ENCODE data around the gene OR8D4.
"Not testable (repeated sequence)": the region's sequence is repeated elsewhere in the genome, so short reads cannot be mapped to it uniquely, and the experiment has no call there.

Gene OR8D4

GRCh38 chr11:123901867-123902266, at the start of gene OR8D4:
TSS of gene OR8D4 (plus strand) at chr11:123902167. CDS start at chr11:123906432, 4,265 bp downstream.
- DNase-seq (ENCODE audit: low read depth): no peak

- DNase-seq (ENCODE audit: low read depth): no peak
Measured at GRCh38 chr11:123852321-123852720, 49.6 kb upstream of the OR8D4 start.

GRCh38 chr11:123853038-123853437, 48.9 kb upstream of the OR8D4 start:
- DNase-seq (ENCODE audit: low read depth): no peak

GRCh38 chr11:123856444-123856843, 45.5 kb upstream of the OR8D4 start:
- peak; percentile 14 for DNase-seq (ENCODE audit: low read depth)

GRCh38 chr11:123859731-123860130, 42.2 kb upstream of the OR8D4 start:
- DNase-seq (ENCODE audit: low read depth): no peak

- DNase-seq (ENCODE audit: low read depth): not testable (repeated sequence)
Measured at GRCh38 chr11:123865293-123865692, 36.7 kb upstream of the OR8D4 start.

- not testable (repeated sequence) for DNase-seq (ENCODE audit: low read depth)
Measured at GRCh38 chr11:123867795-123868194, 34.2 kb upstream of the OR8D4 start.

GRCh38 chr11:123880912-123881311, 21.1 kb upstream of the OR8D4 start:
- no peak for DNase-seq (ENCODE audit: low read depth)

GRCh38 chr11:123885570-123885969, 16.4 kb upstream of the OR8D4 start, which contains the start of gene TMEM225:
TSS of gene TMEM225 (minus strand) at chr11:123885670. CDS start at chr11:123885425, 245 bp downstream.
- no peak for DNase-seq (ENCODE audit: low read depth)

GRCh38 chr11:123892031-123892430, 9.9 kb upstream of the OR8D4 start:
- DNase-seq (ENCODE audit: low read depth): no peak

- no peak for DNase-seq (ENCODE audit: low read depth)
Measured at GRCh38 chr11:123899792-123900191, 2.2 kb upstream of the OR8D4 start.

- no peak for DNase-seq (ENCODE audit: low read depth)
Measured at GRCh38 chr11:123903932-123904331, 2.0 kb downstream of the OR8D4 start.

GRCh38 chr11:123904932-123905331, 3.0 kb downstream of the OR8D4 start:
- DNase-seq (ENCODE audit: low read depth): no peak

- no peak for DNase-seq (ENCODE audit: low read depth)
Measured at GRCh38 chr11:123905826-123906225, 3.9 kb downstream of the OR8D4 start.

GRCh38 chr11:123920943-123921342, 19.0 kb downstream of the OR8D4 start:
- DNase-seq (ENCODE audit: low read depth): no peak

GRCh38 chr11:123924027-123924426, 22.1 kb downstream of the OR8D4 start:
- DNase-seq (ENCODE audit: low read depth): no peak

- no peak for DNase-seq (ENCODE audit: low read depth)
Measured at GRCh38 chr11:123939317-123939716, 37.4 kb downstream of the OR8D4 start, which contains the start of gene OR4D5. TSS of gene OR4D5 (plus strand) at chr11:123939617. CDS start at chr11:123939617, 0 bp downstream.

GRCh38 chr11:123942413-123942812, 40.4 kb downstream of the OR8D4 start:
- no peak for DNase-seq (ENCODE audit: low read depth)

GRCh38 chr11:123943738-123944137, 41.8 kb downstream of the OR8D4 start, which contains the start of gene OR6T1:
TSS of gene OR6T1 (minus strand) at chr11:123943838. CDS start at chr11:123943838, 0 bp downstream.
- DNase-seq (ENCODE audit: low read depth): no peak

- no peak for DNase-seq (ENCODE audit: low read depth)
Measured at GRCh38 chr11:123945132-123945531, 43.2 kb downstream of the OR8D4 start.

- no peak for DNase-seq (ENCODE audit: low read depth)
Measured at GRCh38 chr11:123956752-123957151, 54.8 kb downstream of the OR8D4 start.
